ENCODE results near the gene DUSP8. TPM values are rescaled to one million over a fixed set of nuclear protein-coding genes. Genes with fewer than 3 reads are reported as not detected.

Gene DUSP8
- 1.4 to 2.2 TPM (median 1.8 TPM) in 5 replicates for total RNA-seq (2022; extraction: Qiagen RNA extraction)

GRCh38 chr11:1572197-1573076, at the start of gene DUSP8:
Gene DUSP8, minus strand, starts transcription at chr11:1572271. Its CDS starts 6,445 bp downstream, at chr11:1565826.

GRCh38 chr11:1608363-1608762, 36.3 kb upstream of the DUSP8 start, which contains the start of gene KRTAP5-3:
Gene KRTAP5-3, minus strand, starts transcription at chr11:1608463. Its CDS starts 78 bp downstream, at chr11:1608385.

GRCh38 chr11:1597994-1598380, 25.9 kb upstream of the DUSP8 start, which contains the start of gene KRTAP5-2:
Gene KRTAP5-2, minus strand, starts transcription at chr11:1598294. Its CDS starts 44 bp downstream, at chr11:1598250.

GRCh38 chr11:1584661-1585370, 12.7 kb upstream of the DUSP8 start, which contains the start of gene KRTAP5-1:
Gene KRTAP5-1, minus strand, starts transcription at chr11:1585283. Its CDS starts 34 bp downstream, at chr11:1585249.

Other genes starting within 250 kb of the DUSP8 start
- 4.5 to 7.8 TPM (median 6.3 TPM) in 5 replicates for gene BRSK2, start 182.3 kb downstream of the DUSP8 start, total RNA-seq (2022; extraction: Qiagen RNA extraction)
- gene MOB2, start 85.5 kb downstream of the DUSP8 start, total RNA-seq (2022; extraction: Qiagen RNA extraction) = 40.5 to 47.5 TPM (median 42.1 TPM) in 5 replicates
- not detected in 5 replicates for gene KRTAP5-1, start 13.0 kb upstream of the DUSP8 start, total RNA-seq (2022; extraction: Qiagen RNA extraction)
- not detected in 5 replicates for gene KRTAP5-2, start 26.0 kb upstream of the DUSP8 start, total RNA-seq (2022; extraction: Qiagen RNA extraction)
- gene KRTAP5-3, start 36.2 kb upstream of the DUSP8 start, total RNA-seq (2022; extraction: Qiagen RNA extraction) = not detected in 5 replicates
- not detected in 5 replicates for gene KRTAP5-4, start 49.9 kb upstream of the DUSP8 start, total RNA-seq (2022; extraction: Qiagen RNA extraction)
- not detected in 5 replicates for gene KRTAP5-5, start 57.5 kb upstream of the DUSP8 start, total RNA-seq (2022; extraction: Qiagen RNA extraction)
- not detected in 5 replicates for gene KRTAP5-6, start 124.9 kb upstream of the DUSP8 start, total RNA-seq (2022; extraction: Qiagen RNA extraction)
- 1.0 to 2.1 TPM (median 1.3 TPM) in 5 replicates for gene IFITM10, start 178.3 kb upstream of the DUSP8 start, total RNA-seq (2022; extraction: Qiagen RNA extraction)
- gene CTSD, start 191.7 kb upstream of the DUSP8 start, total RNA-seq (2022; extraction: Qiagen RNA extraction) = 349 to 542 TPM (median 490 TPM) in 5 replicates

All from A549 treated with Mapracorat at 1 μM for 4 hours (cell line).